ENCODE data around the gene TEKT3.

Gene TEKT3

DNA sequence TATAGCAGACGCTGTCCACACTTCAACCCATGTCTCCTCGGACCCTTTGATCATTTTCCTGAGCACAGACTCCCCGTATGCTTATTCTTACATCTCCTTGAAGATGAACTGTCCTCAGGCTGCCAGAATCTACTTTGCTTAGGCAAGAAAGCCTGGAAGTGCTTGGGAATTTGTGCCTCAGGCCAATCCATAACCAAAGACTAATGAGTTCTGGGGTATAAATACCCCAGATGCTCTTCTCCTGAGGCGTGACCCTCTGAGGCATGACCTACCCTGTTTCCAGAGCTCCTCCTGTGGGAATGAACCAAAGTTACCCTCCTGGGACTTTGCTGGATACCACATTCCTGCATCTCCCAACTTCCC lies 10.1 kb upstream of the TEKT3 start:
- DNase-seq (ENCODE audit: low spot score): no peak
- TF ChIP-seq, protein P1, sequence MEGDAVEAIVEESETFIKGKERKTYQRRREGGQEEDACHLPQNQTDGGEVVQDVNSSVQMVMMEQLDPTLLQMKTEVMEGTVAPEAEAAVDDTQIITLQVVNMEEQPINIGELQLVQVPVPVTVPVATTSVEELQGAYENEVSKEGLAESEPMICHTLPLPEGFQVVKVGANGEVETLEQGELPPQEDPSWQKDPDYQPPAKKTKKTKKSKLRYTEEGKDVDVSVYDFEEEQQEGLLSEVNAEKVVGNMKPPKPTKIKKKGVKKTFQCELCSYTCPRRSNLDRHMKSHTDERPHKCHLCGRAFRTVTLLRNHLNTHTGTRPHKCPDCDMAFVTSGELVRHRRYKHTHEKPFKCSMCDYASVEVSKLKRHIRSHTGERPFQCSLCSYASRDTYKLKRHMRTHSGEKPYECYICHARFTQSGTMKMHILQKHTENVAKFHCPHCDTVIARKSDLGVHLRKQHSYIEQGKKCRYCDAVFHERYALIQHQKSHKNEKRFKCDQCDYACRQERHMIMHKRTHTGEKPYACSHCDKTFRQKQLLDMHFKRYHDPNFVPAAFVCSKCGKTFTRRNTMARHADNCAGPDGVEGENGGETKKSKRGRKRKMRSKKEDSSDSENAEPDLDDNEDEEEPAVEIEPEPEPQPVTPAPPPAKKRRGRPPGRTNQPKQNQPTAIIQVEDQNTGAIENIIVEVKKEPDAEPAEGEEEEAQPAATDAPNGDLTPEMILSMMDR (IDR thresholded peaks at IDR 0.05; ENCODE audit: extremely low read depth, missing control alignments): no peak

DNA sequence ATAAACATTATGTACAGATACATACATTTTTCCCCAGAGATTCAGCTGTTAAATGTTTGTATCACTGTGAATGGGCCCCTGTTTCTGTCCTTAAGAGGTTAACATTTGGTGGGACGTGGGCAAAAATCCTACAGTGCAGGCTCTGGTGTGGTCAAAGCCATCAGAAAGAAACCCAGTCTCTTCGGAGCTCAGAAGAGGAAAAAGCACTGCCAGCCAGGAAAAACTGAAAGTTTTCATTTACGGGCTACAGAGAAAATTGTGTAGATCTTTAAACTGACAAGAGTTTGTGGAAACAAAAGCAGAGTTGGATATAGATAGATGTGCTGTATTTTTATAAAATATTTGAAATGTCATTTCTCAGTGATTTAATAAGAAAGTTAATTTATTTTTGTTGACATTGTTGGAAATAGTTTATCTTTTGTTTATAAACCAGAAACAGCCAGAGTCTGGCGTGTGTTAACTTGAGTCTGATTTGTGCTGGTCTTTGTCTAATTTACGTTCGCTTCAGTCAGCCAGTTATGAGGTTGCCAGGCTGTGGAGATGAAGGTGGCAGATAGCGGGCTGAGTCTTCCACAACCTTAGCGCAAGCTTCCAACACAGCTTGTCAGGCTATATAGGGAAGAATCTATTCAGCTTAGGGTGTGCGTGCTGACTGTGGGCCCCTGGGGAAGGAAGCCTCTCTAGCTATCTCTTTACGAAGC lies 9.5 kb upstream of the TEKT3 start:
- DNase-seq (ENCODE audit: low spot score): no peak
- TF ChIP-seq, protein P1 (IDR thresholded peaks at IDR 0.05; ENCODE audit: extremely low read depth, missing control alignments): no peak

DNA sequence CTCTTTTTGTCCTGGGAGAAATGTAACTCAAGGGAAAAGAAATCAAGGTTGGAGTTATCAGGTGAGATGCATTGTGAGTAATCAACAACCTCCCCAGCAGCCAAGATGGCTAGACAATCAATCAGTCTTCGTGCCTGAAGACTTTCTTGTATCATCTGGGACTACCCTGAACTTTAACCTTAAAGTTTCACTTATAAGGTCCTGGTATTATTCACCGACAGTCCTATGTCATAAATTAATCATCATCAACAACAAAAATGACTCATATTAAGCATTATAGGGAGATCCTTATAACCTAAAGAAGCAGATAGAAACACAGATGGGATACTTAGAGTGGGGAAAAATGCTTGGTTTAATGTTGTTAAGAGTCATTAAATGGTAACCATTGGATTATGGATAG lies 7.7 kb upstream of the TEKT3 start:
- TF ChIP-seq, protein P1 (IDR thresholded peaks at IDR 0.05; ENCODE audit: extremely low read depth, missing control alignments): no peak
- DNase-seq (ENCODE audit: low spot score): no peak

DNA sequence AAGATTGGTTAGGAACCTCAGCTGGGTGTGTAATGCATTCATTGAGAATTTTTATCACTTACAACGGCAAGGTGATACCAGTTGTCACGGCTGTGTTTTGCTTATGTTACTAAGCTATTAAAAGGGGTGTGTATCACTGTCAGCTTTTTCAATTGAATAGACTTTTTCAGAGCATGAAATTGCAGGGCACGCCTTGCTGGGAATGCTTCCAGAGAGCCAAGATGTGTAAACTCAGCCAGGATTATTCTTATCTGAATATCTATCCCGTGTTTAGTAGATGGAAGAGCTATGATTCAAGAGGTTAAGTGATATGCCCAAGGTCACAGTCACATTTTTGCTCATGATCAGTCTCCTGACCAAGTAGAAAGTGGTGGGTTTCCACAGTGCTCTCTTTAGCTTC lies 6.6 kb upstream of the TEKT3 start:
- DNase-seq (ENCODE audit: low spot score): no peak
- TF ChIP-seq, protein P1 (IDR thresholded peaks at IDR 0.05; ENCODE audit: extremely low read depth, missing control alignments): no peak

DNA sequence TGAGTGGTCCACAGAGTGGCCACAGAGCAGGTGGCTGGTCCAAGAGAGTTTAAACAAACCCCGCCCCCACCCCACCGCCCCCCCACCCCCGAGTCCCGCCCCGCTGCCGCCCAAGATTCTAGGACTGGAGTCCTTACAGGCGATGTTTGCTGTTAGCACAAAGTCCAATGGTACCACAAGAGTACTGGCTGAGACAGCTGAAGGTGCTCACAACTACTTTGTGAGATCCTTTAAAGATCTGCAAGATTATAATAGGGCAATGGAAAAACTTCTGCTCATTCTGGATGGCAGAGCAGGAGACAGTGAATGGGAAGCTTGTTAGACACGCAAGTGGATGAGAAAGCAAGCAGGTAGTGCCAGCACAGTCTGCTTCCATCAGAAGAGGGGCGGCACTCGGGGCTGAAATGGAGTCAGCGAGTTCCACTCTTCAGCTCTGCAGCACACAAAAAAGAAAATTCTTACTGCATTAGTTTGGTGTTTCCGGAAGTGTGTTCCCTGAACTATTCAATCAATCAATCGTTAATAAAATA lies 4.7 kb upstream of the TEKT3 start:
- TF ChIP-seq, protein P1 (IDR thresholded peaks at IDR 0.05; ENCODE audit: extremely low read depth, missing control alignments): no peak
- no peak for DNase-seq (ENCODE audit: low spot score)

DNA sequence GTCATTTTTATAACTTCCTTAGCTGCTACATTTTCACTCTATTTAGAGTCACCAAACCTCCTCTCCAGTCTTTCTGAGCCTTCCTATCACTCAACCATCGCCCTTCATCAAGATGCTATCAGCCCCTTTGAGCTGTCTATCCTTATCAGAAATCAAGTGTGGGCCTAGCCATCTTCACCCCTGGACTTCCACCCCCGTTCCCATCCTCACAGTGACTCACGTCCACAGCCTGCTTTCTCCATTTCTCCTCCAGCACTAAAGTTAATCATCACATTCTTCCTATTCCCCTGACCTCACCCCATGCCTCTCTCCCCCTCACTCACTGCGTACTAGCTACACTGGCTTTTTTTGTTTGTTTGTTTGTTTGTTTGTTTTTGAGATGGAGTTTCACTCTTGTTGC lies 2.4 kb upstream of the TEKT3 start:
- TF ChIP-seq, protein P1 (IDR thresholded peaks at IDR 0.05; ENCODE audit: extremely low read depth, missing control alignments): no peak
- DNase-seq (ENCODE audit: low spot score): no peak

DNA sequence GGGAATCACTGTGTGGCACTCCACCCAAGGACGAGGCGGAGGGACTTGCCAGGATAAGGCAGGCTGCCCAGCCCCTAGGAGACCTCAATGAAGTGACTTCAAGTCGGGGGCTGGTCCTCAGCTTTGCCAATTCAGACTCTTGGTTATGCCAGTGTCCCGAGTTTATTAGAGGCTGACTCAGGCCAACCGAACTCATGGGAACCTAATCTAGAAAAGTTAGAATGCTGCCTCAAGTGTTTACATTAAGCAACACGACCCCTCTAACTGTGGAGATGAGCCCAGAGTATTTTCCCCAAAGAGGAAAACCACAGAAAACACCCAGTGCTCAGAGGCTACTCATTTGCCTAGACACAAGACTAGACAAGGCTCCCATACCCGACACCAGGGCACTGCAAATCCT lies 1.1 kb upstream of the TEKT3 start:
- TF ChIP-seq, protein P1 (IDR thresholded peaks at IDR 0.05; ENCODE audit: extremely low read depth, missing control alignments): no peak
- DNase-seq (ENCODE audit: low spot score): no peak

Data from GM20000 (cell line).